IPS-20b (cell line): ENCODE results near the gene IREB2.

Experiments used
- H3K27ac ChIP-seq: one replicate; pipeline ENCODE4 v1.5.1; 2013; ENCODE audit warnings: low read length
- H3K27me3 ChIP-seq: 2 replicates; pipeline ENCODE4 v1.6.1; 2013; ENCODE audit warnings: mild to moderate bottlenecking, low read length, inconsistent platforms; ENCODE audit not compliant: insufficient read depth
- H3K36me3 ChIP-seq: 2 replicates; pipeline ENCODE4 v1.6.1; 2013; ENCODE audit warnings: low read depth, mild to moderate bottlenecking, inconsistent platforms, low read length, moderate library complexity; ENCODE audit not compliant: insufficient read depth
- H3K4me1 ChIP-seq: 2 replicates; pipeline ENCODE4 v1.6.1; 2013; ENCODE audit warnings: mild to moderate bottlenecking, control low read depth, inconsistent platforms, low read length, moderate library complexity; ENCODE audit not compliant: insufficient read depth
- H3K4me3 ChIP-seq: 2 replicates; pipeline ENCODE4 v1.5.1; 2013; ENCODE audit warnings: mild to moderate bottlenecking, low read length, inconsistent platforms
- H3K9ac ChIP-seq: 2 replicates; pipeline ENCODE4 v1.6.1; 2013; ENCODE audit warnings: low read depth, mild to moderate bottlenecking, inconsistent platforms, low read length, moderate library complexity
- H3K9me3 ChIP-seq: 2 replicates; pipeline ENCODE4 v1.6.1; 2013; ENCODE audit warnings: mild to moderate bottlenecking, low read depth, low read length, inconsistent platforms; ENCODE audit not compliant: insufficient read depth

IREB2 gene

GRCh38 chr15:78440375-78441373 lies 2.7 kb downstream of the IREB2 start:
- H3K36me3 ChIP-seq: peaks cover 58% of the 10 kb centered on the region
- no peak overlapping the region for H3K4me3 ChIP-seq
- H3K9ac ChIP-seq: no peak overlapping the region
- H3K4me1 ChIP-seq: peaks cover 2% of the 10 kb centered on the region
- H3K27ac ChIP-seq: no peak overlapping the region
- no peaks in the 10 kb centered on the region for H3K27me3 ChIP-seq
- no peaks in the 10 kb centered on the region for H3K9me3 ChIP-seq

- Histone ChIP-seq H3K27ac (no peak overlapping the region), H3K36me3 (peaks cover 94% of the 10 kb centered on the region), H3K9me3 (no peaks in the 10 kb centered on the region), H3K9ac (no peak overlapping the region), H3K4me1 (no peaks in the 10 kb centered on the region; the same call in 1 of the 2 replicates), H3K27me3 (no peaks in the 10 kb centered on the region), H3K4me3 (no peak overlapping the region)
These were observed 6.2 kb downstream of the IREB2 start for GRCh38 chr15:78444255-78444654.

DNA sequence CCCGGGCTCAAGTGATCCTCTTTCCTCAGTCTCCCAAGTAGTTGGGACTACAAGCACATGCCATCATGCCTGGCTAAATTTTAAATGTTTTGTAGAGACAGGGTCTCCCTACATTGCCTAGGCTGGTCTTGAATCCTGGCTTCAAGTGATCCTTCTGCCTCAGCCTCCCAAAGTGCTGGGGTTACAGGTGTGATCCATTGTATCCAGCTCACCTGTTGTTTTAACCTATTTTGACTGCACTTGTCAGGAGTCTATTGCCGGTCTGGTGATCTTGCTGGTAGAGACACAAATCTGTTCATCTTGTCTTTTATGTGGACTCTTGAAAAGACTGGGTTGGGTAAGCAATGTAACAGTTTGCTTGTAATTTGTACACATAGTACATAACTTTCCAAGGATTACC lies 7.9 kb downstream of the IREB2 start:
- H3K9me3 ChIP-seq: no peaks in the 10 kb centered on the region
- H3K36me3 ChIP-seq: peaks cover 92% of the 10 kb centered on the region
- no peaks in the 10 kb centered on the region for H3K27me3 ChIP-seq
- no peak overlapping the region for H3K9ac ChIP-seq
- H3K4me1 ChIP-seq: no peaks in the 10 kb centered on the region
- no peak overlapping the region for H3K27ac ChIP-seq
- no peak overlapping the region for H3K4me3 ChIP-seq

GRCh38 chr15:78446551-78446950 lies 8.5 kb downstream of the IREB2 start:
- Histone ChIP-seq H3K27ac (no peak overlapping the region), H3K9me3 (no peaks in the 10 kb centered on the region), H3K4me3 (no peak overlapping the region), H3K27me3 (no peaks in the 10 kb centered on the region), H3K9ac (no peak overlapping the region), H3K4me1 (no peaks in the 10 kb centered on the region), H3K36me3 (peaks cover 85% of the 10 kb centered on the region)

- Histone ChIP-seq H3K4me1 (peaks cover 7% of the 10 kb centered on the region), H3K4me3 (no peak overlapping the region), H3K27ac (no peak overlapping the region), H3K9me3 (no peaks in the 10 kb centered on the region), H3K36me3 (peaks cover 67% of the 10 kb centered on the region), H3K9ac (no peak overlapping the region), H3K27me3 (no peaks in the 10 kb centered on the region)
These were observed 10.6 kb downstream of the IREB2 start for GRCh38 chr15:78448441-78449219.

DNA sequence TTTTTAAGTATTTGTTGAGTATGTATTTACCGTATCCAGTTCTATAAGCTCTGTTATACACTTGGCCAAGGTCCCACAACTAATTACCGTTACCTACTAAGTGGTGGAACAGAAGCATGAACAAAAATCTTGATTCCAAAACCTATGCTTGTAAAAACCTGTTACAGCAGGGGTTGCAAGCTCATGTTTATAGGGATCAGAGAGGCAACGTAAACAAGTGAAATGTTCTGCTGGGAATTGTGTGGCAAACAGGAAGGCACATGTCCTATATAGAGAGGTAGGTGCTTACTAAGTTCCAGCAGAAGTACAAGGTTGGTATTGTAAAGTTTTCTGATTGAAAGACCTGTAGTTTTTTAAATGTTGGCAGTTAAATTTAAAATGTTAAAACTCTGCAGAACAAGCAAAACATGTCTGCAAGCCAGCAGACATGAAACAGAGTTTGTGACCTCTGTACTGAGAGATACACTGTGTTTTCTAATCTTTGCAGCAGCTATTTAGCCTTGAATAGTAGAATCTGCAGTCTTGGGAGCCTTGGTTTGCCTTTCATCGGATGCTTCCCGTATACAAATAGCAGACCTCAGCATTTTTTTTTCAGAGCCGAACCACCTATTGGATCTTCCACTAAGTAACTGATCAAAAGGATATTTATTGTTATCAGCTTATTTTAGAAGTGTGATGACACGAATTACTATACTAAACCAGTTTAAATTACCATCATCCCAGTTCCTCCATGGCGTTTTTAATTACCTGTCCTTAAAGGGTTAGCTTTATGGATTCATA lies 11.4 kb downstream of the IREB2 start:
- no peak overlapping the region for H3K9ac ChIP-seq
- peaks cover 59% of the 10 kb centered on the region for H3K36me3 ChIP-seq
- no peak overlapping the region for H3K27ac ChIP-seq

DNA sequence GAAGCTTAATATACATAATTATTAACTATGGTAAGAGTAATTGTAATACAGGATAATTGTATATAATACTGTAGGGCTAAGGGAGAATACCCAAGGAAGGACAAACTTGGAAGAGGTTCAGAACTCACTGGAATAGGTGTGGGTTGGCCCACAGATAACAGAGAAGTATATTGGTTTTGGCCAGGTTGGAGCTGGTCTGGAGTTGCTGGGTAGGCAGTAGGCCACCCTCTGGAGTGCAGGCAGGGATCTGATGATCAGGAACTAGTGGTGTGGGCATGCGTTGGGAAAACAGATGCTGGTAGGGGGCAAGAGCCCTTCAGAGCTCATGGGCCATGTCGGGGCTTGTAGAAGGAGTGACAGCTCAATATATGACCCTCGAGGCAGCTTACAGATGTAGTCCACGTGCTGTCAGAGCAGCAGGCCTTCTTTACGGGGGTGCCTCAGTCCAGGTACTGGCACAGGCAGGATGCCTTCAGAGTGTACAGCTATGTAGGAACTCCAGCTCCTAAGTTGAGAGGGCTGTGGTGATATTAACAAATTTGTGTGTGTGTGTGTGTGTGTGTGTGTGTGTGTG lies 12.4 kb downstream of the IREB2 start:
- H3K36me3 ChIP-seq: peaks cover 50% of the 10 kb centered on the region

More for the DNA sequence above, 11.4 kb downstream of the IREB2 start:
- Histone ChIP-seq H3K4me1 (peaks cover 8% of the 10 kb centered on the region), H3K9me3 (no peaks in the 10 kb centered on the region), H3K27me3 (no peaks in the 10 kb centered on the region), H3K4me3 (no peak overlapping the region)

GRCh38 chr15:78452485-78452884 lies 14.5 kb downstream of the IREB2 start:
- Histone ChIP-seq H3K27me3 (no peaks in the 10 kb centered on the region), H3K9me3 (no peaks in the 10 kb centered on the region), H3K9ac (no peak overlapping the region), H3K4me1 (peaks cover 8% of the 10 kb centered on the region), H3K4me3 (no peak overlapping the region), H3K36me3 (peaks cover 29% of the 10 kb centered on the region), H3K27ac (no peak overlapping the region)

More for the DNA sequence above, 12.4 kb downstream of the IREB2 start:
- H3K9me3 ChIP-seq: no peaks in the 10 kb centered on the region
- peaks cover 8% of the 10 kb centered on the region for H3K4me1 ChIP-seq
- H3K4me3 ChIP-seq: no peak overlapping the region
- no peaks in the 10 kb centered on the region for H3K27me3 ChIP-seq
- no peak overlapping the region for H3K27ac ChIP-seq
- no peak overlapping the region for H3K9ac ChIP-seq

GRCh38 chr15:78453447-78453846 lies 15.4 kb downstream of the IREB2 start:
- H3K36me3 ChIP-seq: peaks cover 19% of the 10 kb centered on the region
- no peak overlapping the region for H3K4me3 ChIP-seq
- no peaks in the 10 kb centered on the region for H3K27me3 ChIP-seq
- H3K9ac ChIP-seq: no peak overlapping the region
- H3K4me1 ChIP-seq: peaks cover 8% of the 10 kb centered on the region
- H3K27ac ChIP-seq: no peak overlapping the region
- no peaks in the 10 kb centered on the region for H3K9me3 ChIP-seq

GRCh38 chr15:78454992-78455391 lies 17.0 kb downstream of the IREB2 start:
- peaks cover 8% of the 10 kb centered on the region for H3K36me3 ChIP-seq
- peaks cover 8% of the 10 kb centered on the region for H3K4me1 ChIP-seq
- H3K9ac ChIP-seq: no peak overlapping the region
- H3K9me3 ChIP-seq: no peaks in the 10 kb centered on the region
- H3K27me3 ChIP-seq: no peaks in the 10 kb centered on the region
- no peak overlapping the region for H3K27ac ChIP-seq
- no peak overlapping the region for H3K4me3 ChIP-seq

- Histone ChIP-seq H3K4me1 (peaks cover 9% of the 10 kb centered on the region), H3K9me3 (no peaks in the 10 kb centered on the region), H3K4me3 (no peak overlapping the region), H3K9ac (no peak overlapping the region), H3K27ac (no peak overlapping the region), H3K27me3 (no peaks in the 10 kb centered on the region), H3K36me3 (peaks cover 4% of the 10 kb centered on the region; the same call in 1 of the 2 replicates)
These were observed 17.7 kb downstream of the IREB2 start for GRCh38 chr15:78455749-78456148.
